Measurements from ENCODE around the gene MED22.

DNA sequence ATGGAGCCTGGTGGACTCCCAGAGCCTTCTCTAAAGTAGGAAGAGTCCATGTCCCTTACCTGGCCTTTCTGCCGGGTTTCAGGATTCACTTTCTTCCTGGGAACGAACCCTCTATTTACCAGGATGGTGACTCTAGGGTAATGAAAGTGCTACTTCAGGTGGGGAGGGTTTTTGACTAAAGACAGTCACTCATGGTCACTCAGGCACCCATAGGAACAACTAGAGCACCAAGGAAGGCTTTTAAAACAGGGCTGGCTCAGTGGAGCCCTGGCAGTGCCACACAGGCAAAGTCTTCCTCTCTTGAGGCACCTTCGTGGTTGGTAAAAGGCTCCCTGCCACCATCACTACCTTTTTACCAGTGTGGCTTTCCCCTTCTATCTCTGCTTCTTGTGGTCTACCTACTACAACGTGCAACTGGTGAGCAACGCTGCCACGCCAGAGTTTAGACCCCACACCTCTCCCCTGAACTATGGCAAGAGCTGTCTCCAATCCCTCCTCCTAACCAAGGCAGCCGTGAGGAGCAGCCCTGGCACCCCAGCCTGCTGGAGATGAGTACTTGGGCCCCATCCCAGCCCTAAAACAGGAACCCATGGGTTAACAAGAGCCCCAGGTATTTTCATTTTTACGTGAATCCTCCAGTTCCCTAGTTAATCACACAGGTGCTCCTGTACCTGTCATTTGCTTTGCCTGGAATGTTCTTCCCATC is 4.9 kb upstream of the MED22 start:
- TF ChIP-seq GATA3 (IDR thresholded peaks at IDR 0.05; ENCODE audit: low read depth, low read length): no peak
- no peak for TF ChIP-seq GATA2 (IDR thresholded peaks at IDR 0.05; ENCODE audit: low read depth, low read length)

Data from SH-SY5Y (cell line).